Brain microvascular endothelial cell (primary cell): ENCODE measurements around the gene KCNQ5.
A peak's percentile ranks its signal among the peaks of the same experiment; 100 is the strongest.

Experiments used
- DNase-seq: peaks from one replicate; pipeline ENCODE4 v3.0.0-alpha.2; 2020
- H3K27ac ChIP-seq: fragments of 250-450 bp; sonication (Bioruptor Pico); 2 replicates; pipeline ENCODE4 v1.5.1; 2020; ENCODE audit warnings: mild to moderate bottlenecking, moderate library complexity
- H3K27me3 ChIP-seq: fragments of 250-450 bp; sonication (Bioruptor Pico); replicated peaks from 2 replicates; pipeline ENCODE4 v1.5.1; 2020; ENCODE audit warnings: mild to moderate bottlenecking
- H3K36me3 ChIP-seq: fragments of 250-450 bp; sonication (Bioruptor Pico); replicated peaks from 2 replicates; pipeline ENCODE4 v1.5.1; 2020; ENCODE audit warnings: mild to moderate bottlenecking
- H3K4me3 ChIP-seq: 2 replicates; pipeline ENCODE4 v1.5.1; 2011; ENCODE audit warnings: low read depth, mild to moderate bottlenecking, control low read depth, low read length, moderate library complexity
- CTCF ChIP-seq: IDR thresholded peaks from 2 replicates; pipeline ENCODE4 v1.5.1; 2011; ENCODE audit warnings: low read depth, mild to moderate bottlenecking, moderate library complexity, low read length, control low read depth, inconsistent platforms; ENCODE audit errors: missing control alignments
- in situ Hi-C: cut with HindIII; loops from 2 replicates; pipeline ENCODE4 v1.10.0; 2017; ENCODE audit warnings: low sequenced_read_pairs, low pct_ligation_motif_present

The KCNQ5 gene

GRCh38 chr6:72691249-72691648 is 69.4 kb downstream of the KCNQ5 start:
- no peaks in the 10 kb centered on the region for H3K27me3 ChIP-seq
- no peaks in the 10 kb centered on the region for H3K36me3 ChIP-seq
- no peak overlapping the region for H3K27ac ChIP-seq
- in situ Hi-C loops = no loop called here
- no peak for TF ChIP-seq CTCF
- DNase-seq = no peak
- no peak overlapping the region for H3K4me3 ChIP-seq

GRCh38 chr6:72696055-72696454 is 74.2 kb downstream of the KCNQ5 start:
- no peak overlapping the region for H3K4me3 ChIP-seq
- TF ChIP-seq CTCF = no peak
- DNase-seq = no peak
- H3K27me3 ChIP-seq = no peaks in the 10 kb centered on the region
- H3K27ac ChIP-seq = no peak overlapping the region
- no peaks in the 10 kb centered on the region for H3K36me3 ChIP-seq
- in situ Hi-C loops = no loop called here

GRCh38 chr6:72699159-72699558 is 77.3 kb downstream of the KCNQ5 start:
- no peak for TF ChIP-seq CTCF
- H3K4me3 ChIP-seq = no peak overlapping the region
- H3K27me3 ChIP-seq = no peaks in the 10 kb centered on the region
- in situ Hi-C loops = no loop called here
- H3K36me3 ChIP-seq = no peaks in the 10 kb centered on the region
- no peak for DNase-seq
- no peak overlapping the region for H3K27ac ChIP-seq

- H3K27ac ChIP-seq = no peak overlapping the region
- no peak for DNase-seq
- H3K4me3 ChIP-seq = no peak overlapping the region
- no peaks in the 10 kb centered on the region for H3K36me3 ChIP-seq
- no peaks in the 10 kb centered on the region for H3K27me3 ChIP-seq
- no peak for TF ChIP-seq CTCF
- in situ Hi-C loops = no loop called here
These were observed 80.6 kb downstream of the KCNQ5 start for GRCh38 chr6:72702421-72702820.

GRCh38 chr6:72703093-72703492 is 81.2 kb downstream of the KCNQ5 start:
- no peak for DNase-seq
- in situ Hi-C loops = no loop called here
- Histone ChIP-seq H3K4me3 (no peak overlapping the region), H3K27me3 (no peaks in the 10 kb centered on the region), H3K27ac (no peak overlapping the region), H3K36me3 (no peaks in the 10 kb centered on the region)
- no peak for TF ChIP-seq CTCF

- peak; percentile 13 for TF ChIP-seq CTCF
- no peak for DNase-seq
- H3K36me3 ChIP-seq = no peaks in the 10 kb centered on the region
- in situ Hi-C loops = no loop called here
- H3K27me3 ChIP-seq = no peaks in the 10 kb centered on the region
- H3K4me3 ChIP-seq = no peak overlapping the region
- no peak overlapping the region for H3K27ac ChIP-seq
These were observed 83.1 kb downstream of the KCNQ5 start for GRCh38 chr6:72704979-72705378.
